ENCODE results near the gene TSPOAP1. TPM values are rescaled to one million over a fixed set of nuclear protein-coding genes. Genes with fewer than 3 reads are reported as not detected.

The TSPOAP1 gene
- polyA plus RNA-seq, 6 donors from 2014 or later = 0.03 to 0.58 (median 0.38) TPM; not detected in 2

DNA sequence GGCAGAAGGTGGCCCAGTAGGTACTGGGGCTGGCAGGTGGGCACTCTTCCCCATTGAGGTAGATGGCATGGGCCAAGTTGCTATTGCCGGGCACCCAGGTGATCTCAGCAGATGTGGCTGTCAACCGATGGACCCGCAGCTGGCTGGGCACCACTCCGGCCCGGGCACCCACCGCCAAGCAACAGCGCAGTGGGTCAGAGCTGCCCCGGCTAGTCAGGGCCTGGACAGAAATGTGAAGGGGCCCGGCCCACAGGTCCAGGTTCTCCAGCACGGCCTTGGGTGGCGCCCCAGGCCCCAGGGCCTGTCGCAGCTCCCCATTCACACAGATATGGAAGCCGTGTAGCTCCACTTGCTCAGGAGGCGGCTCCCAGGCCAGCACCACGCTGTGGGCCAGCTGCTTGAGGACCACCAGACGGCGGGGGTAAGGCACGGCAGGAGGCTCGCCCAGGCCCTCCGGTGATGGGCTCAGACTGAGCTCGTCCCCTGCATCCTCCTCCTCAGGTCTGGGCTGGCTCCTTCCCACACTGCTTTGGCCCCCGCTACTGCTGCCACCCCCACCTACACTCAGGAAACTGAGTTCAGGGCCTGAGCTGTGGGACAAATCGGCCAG, 16.5 kb downstream of the TSPOAP1 start:
- H3K4me1 Mint-ChIP-seq = peaks cover 6 to 10% (median 9%) of the 10 kb centered on the region in 3 donors
- H3K27me3 Mint-ChIP-seq = no peaks in the 10 kb centered on the region
- H3K27ac Mint-ChIP-seq = no peak overlapping the region
- peak overlapping the region in 1 of 8 donors; percentile 57 for H3K4me3 Mint-ChIP-seq
- no peaks in the 10 kb centered on the region for H3K36me3 Mint-ChIP-seq
- H3K9me3 Mint-ChIP-seq = no peaks in the 10 kb centered on the region
- no peak for ATAC-seq (ENCODE audit: low read depth in 2 of 2)
- DNase-seq = no peak

DNA sequence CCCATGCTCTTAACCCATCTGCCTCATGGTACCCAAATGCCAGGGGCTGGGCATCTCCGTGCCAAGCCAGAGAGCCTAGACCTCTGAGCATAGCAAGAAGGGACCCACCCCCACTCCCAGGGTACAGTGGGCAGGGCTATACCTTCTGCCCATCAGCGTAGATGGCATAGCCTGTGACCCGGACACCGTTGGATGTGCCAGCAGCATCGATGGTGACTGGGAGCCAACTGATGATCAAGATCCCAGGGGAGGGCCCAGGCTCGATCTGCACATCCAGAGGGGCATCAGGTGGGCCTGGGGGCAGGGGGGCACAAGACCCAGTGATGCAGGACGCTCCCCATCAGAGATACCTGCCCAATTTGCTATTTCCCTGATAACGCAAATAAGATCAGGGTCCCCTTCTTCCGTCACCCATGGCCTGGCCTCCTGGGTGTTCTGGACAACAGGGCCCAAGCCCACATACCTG, 17.1 kb downstream of the TSPOAP1 start:
- Mint-ChIP-seq H3K27ac (no peak overlapping the region), H3K4me3 (no peak overlapping the region)
- no peak for DNase-seq

DNA sequence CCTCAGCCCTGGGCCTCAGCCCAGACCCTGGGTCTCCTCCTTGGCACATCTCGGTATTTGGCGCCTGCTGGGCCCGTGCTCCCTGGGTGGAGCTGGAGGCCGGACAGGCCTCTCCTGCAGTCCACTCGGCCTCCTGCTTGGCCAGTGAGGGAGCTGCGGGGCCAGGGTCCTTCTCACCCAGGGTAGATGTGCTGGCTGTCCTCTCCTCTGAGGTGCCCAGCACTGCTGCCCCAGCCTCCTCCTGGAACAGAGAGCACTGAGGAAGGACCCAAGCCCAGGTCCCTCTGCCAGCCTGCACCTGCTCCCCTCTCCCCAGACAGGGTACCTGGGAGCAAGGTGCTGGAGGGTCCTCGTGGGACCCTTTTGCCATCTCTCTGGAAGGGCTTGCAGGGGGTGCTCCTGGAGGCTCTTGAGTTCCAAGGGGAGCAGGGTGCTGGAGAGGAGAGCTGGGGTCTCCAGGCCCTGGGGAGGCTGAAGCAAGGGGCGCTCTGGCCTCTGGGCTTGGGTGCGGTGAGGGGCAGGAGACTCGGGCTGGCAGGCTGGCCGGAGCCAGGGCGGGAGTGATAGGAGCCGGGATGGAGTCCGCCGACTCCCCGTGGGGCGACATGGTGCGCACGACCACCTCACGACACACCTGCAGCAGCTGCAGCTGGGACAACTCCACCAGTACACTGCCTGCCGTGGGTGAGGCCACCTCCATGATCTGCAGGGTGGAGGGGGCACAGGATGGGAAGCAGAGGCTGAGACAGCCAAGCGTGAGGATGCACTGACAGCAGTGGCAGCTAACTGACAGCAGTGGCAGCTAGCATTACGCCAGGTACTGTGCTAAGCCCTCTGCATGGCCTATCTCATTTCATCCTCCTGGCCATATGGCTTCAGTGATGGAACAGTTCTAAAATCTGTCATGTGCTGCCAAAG, 17.8 kb downstream of the TSPOAP1 start:
- Mint-ChIP-seq H3K4me3 (no peak overlapping the region), H3K9me3 (no peaks in the 10 kb centered on the region), H3K36me3 (no peaks in the 10 kb centered on the region), H3K4me1 (peaks cover 7 to 9% (median 9%) of the 10 kb centered on the region in 3 donors), H3K27ac (no peak overlapping the region), H3K27me3 (no peaks in the 10 kb centered on the region)
- ATAC-seq (ENCODE audit: low read depth in 2 of 2) (no peak), DNase-seq (no peak)

More for the DNA sequence above, 17.1 kb downstream of the TSPOAP1 start:
- Mint-ChIP-seq H3K36me3 (no peaks in the 10 kb centered on the region), H3K4me1 (peaks cover 7 to 9% (median 9%) of the 10 kb centered on the region in 3 donors), H3K9me3 (no peaks in the 10 kb centered on the region), H3K27me3 (no peaks in the 10 kb centered on the region)
- no peak for ATAC-seq (ENCODE audit: low read depth in 2 of 2)

DNA sequence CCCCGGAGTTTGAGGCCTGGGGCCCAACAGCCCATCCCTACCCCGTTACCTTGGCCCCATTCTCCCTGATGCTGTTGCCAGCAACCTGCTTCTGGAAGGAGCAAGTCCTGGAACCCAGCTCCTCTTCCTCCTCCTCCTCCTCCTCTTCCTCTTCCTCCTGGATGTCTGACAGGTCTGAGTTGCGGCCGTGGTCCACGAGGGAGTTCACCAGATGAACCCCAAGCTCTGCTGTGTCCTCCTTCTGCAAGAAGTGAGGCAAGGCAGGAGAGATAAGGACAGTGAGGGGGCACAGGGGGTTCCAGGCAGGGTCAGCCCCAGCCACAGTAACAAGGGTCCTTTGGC, 18.7 kb downstream of the TSPOAP1 start:
- no peaks in the 10 kb centered on the region for H3K9me3 Mint-ChIP-seq
- DNase-seq (no peak), ATAC-seq (ENCODE audit: low read depth in 2 of 2) (no peak)
- no peaks in the 10 kb centered on the region for H3K36me3 Mint-ChIP-seq
- H3K27ac Mint-ChIP-seq = no peak overlapping the region
- H3K27me3 Mint-ChIP-seq = no peaks in the 10 kb centered on the region
- H3K4me1 Mint-ChIP-seq = peaks cover 7 to 9% (median 9%) of the 10 kb centered on the region in 3 donors
- no peak overlapping the region for H3K4me3 Mint-ChIP-seq

DNA sequence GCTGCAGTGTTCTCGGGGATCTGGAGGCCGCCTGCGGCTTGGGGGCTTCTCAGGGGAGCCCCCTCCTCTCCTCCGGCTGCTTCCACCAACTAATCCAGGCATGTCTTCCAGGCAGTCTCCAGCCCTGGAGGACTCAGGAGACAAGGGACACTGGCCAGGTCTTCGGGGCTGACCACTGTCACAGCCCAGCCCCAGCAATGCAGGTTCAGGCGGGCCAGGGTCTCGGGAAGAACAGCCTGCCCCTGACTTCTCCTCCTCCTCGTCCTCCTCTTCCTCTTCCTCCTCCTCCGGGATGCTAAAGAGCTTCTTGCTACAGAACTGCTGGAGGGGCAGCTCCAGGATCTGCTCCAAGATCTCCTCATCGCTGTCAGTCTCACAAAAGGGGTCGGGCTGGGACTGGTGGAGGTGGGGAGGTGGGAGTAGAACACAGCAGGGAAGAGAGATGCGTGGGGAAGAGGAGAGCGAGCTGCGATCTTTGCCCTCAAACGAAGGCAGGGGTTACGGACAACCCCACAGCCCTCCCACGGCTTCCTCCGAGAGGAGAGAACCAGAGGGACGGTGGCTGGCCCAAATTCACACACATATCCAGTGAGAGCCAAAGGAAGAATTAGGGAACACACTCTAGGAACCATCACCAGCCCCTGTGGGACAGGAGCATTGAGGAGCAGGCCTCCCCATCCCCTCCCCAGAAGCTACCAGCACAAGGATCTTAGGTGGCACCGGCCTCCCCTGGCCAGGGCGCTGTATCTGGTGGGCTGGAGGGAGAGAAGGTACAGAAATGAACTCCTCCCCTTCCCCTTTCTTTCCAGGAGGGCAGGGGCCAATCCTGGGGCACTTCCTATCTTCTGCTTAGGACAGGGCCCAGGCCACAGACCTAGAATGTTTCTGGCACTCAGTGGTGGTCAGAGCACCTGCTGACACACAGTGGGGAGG, 19.3 kb downstream of the TSPOAP1 start:
- H3K4me3 Mint-ChIP-seq = peak overlapping the region in 1 of 8 donors; percentile 47
- no peak for ATAC-seq (ENCODE audit: low read depth in 2 of 2)
- peaks cover 10% of the 10 kb centered on the region in 3 donors for H3K4me1 Mint-ChIP-seq
- DNase-seq = no peak
- H3K9me3 Mint-ChIP-seq = no peaks in the 10 kb centered on the region
- H3K27me3 Mint-ChIP-seq = no peaks in the 10 kb centered on the region
- no peaks in the 10 kb centered on the region for H3K36me3 Mint-ChIP-seq
- H3K27ac Mint-ChIP-seq = peak overlapping the region in 1 of 6 donors; percentile 76

DNA sequence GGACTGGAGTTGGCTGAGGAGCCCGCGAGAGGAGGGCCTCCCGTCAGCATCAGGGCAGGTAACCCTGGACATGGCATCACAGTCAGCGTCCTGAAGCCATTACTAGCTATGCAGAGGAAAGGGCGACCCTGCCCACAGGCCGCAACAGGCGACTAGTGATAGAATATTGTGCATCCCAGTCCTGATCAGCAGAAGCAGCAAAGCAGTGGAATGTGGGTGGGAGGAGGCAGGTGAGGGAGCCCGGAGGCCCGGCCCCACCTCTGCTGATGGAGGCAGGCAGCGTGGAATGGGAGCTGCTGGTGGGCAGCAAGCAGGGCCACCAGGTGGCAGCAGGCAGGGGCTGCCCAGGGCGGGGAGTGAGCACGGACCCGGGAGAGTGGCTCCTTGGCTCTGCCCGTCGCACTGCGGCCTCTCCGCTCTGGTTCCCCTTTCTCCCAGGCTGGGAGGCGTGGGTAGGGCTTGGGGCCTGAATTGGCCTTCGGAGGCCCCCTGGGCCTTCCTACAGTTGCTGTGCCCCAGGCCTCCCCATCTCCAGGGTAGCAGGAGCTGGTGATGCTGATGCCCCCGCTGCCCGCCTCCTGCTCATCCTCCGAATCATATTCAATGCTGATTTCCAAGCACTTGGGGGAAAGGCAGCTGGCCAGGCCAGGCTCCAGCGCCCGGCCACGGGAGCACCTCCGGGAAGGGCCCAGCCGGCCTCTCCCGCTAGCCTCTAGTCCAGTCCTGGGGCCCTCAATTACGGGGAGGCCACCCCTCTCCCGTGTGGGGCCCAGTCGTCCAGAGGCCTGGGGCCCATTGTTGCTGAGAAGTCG, 20.2 kb downstream of the TSPOAP1 start:
- Mint-ChIP-seq H3K4me1 (peaks cover 9 to 14% (median 10%) of the 10 kb centered on the region in 3 donors), H3K27me3 (no peaks in the 10 kb centered on the region), H3K4me3 (no peak overlapping the region), H3K36me3 (no peaks in the 10 kb centered on the region), H3K27ac (no peak overlapping the region), H3K9me3 (no peaks in the 10 kb centered on the region)
- ATAC-seq (ENCODE audit: low read depth in 2 of 2) (no peak), DNase-seq (no peak)

DNA sequence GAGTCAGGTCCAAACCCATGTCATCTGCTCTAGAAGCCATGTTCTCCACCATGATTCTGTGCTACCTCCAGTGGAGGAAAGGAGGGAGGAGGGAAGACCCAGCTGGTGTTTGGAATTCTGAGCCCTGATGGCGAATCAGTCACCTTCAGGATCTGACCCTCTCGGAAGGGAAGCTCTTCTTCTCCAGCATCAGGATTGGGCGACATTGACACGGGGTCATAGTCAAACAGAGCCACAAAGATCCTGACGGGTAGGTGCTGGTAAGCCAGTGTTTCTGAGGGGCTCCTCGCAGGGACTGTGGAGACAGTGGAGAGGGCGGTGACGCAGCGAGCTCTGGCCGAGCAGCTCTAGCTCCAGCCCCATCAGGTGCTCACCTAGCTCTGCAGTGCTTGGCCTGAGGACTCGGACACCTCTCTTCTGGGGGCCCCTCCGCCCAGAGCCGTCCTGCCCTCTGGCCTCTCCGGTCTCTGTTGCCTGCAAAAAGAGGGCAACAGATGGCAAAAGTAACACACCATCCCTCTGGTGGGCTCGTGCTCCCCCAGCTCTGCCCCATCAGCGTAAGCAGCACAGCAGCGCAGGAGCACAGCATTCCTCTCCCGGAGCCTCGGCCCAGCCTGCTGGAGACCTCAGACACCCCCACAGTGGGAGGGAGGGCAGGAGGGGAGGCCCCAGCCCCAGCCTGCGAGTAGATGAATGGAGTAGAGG, 21.0 kb downstream of the TSPOAP1 start:
- ATAC-seq (ENCODE audit: low read depth in 2 of 2) (no peak), DNase-seq (no peak)
- Mint-ChIP-seq H3K4me1 (peaks cover 11 to 16% (median 15%) of the 10 kb centered on the region in 3 donors), H3K9me3 (no peaks in the 10 kb centered on the region), H3K4me3 (no peak overlapping the region), H3K27me3 (no peaks in the 10 kb centered on the region), H3K27ac (peak overlapping the region in 1 of 6 donors; percentile 78), H3K36me3 (no peaks in the 10 kb centered on the region)

DNA sequence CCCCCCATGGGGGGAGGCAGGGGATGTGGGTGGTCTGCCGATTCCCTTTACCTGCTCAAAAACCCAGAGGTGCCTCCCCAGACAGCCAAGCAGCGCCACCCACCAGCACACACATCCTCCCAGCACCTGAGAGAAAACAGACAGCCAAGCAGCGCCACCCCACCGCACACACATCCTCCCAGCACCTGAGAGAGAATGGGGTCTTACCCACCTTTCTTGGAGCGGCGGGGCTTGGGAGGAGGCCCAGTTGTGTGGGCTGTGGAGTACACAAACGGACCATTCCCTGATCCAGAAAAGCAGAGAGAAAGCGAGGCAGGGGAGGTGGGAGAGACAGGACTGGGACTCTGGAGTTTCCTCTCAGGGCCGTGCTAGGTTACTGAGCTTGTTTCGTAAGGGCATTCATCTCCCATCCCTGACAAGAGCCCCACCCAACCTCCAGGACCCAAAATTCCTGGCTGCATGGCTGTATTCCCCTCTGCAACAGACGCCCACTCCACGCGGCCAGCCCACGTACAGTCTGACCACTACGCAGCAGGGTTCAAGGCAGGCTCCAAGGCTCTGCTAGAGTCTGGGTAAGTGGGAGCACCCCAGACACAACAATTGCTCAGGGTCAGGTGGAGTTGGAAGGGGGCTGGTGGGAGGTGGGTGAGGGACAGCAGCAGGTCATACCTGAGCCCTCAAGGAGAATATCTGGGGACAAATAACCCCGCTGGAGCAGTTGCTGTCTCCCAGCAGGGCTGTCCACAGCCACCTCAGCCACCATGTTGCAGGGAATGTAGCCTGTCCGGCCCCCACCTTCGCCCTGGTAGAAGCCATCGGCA, 22.3 kb downstream of the TSPOAP1 start:
- ATAC-seq (ENCODE audit: low read depth in 2 of 2) (no peak), DNase-seq (no peak)
- Mint-ChIP-seq H3K4me3 (no peak overlapping the region), H3K27ac (peak overlapping the region in 1 of 6 donors; percentile 72), H3K4me1 (peaks cover 15 to 20% (median 16%) of the 10 kb centered on the region in 3 donors), H3K36me3 (no peaks in the 10 kb centered on the region), H3K27me3 (no peaks in the 10 kb centered on the region), H3K9me3 (no peaks in the 10 kb centered on the region)

DNA sequence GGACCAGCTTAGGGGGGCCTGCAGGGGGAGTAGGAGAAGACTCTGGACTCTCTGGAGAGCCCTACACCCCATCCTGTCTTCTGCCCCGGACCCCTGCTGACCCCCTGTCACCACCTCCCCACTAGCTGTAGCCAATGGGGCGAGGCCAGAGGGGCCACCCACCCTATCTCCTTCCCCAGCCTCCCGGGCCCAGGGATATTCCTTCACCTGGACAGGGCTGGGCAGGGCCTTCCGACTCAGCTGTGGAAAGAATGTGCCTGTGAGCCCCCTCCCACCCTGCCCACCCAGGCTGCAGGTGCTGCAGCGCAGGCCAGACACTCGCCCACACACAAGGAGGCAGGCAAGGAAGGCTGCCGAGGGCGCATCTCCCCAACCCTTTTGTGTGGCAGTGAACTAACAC, 23.0 kb downstream of the TSPOAP1 start:
- no peaks in the 10 kb centered on the region for H3K36me3 Mint-ChIP-seq
- DNase-seq (no peak), ATAC-seq (ENCODE audit: low read depth in 2 of 2) (no peak)
- H3K4me1 Mint-ChIP-seq = peaks cover 15 to 20% (median 16%) of the 10 kb centered on the region in 3 donors
- no peaks in the 10 kb centered on the region for H3K27me3 Mint-ChIP-seq
- no peak overlapping the region for H3K4me3 Mint-ChIP-seq
- no peaks in the 10 kb centered on the region for H3K9me3 Mint-ChIP-seq
- H3K27ac Mint-ChIP-seq = no peak overlapping the region

DNA sequence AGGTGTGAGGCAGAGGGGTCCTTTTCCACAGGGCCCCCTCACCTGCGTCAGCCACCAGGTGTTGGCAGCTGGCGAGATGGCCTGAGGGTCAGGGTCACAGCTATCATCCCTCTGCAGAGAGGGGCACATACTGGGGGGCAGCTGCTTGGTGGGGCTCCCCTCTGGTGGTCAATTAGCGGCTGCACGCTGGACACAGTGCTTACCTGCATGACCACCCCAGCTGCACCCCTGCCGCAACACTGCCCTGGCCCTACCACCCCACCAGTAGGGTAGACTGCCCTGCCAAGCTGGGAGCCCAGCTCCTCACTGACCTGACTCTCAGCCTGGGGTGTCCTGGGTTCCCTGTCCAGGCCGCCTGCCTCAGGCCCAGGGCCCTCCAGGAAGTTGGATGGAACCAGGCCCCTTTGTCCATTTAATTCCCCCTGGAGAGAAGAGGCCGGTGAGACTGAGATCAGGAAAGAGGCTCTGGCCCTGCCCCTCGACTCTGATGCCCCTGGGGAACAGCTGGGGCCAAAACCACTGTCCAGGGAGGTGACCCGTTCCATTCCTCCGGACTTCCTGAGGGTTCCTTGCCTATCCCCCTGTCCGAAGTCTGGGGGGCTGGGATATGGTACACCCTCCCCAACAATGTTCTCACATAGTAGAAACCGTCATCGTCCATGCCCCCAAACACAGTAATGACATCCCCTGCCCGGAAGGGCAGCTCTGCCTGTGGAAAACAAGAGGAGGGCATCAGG, 23.7 kb downstream of the TSPOAP1 start:
- no peak overlapping the region for H3K27ac Mint-ChIP-seq
- no peaks in the 10 kb centered on the region for H3K9me3 Mint-ChIP-seq
- H3K4me3 Mint-ChIP-seq = no peak overlapping the region
- ATAC-seq (ENCODE audit: low read depth in 2 of 2) = peak in 1 of 2 donors; percentile 8
- H3K4me1 Mint-ChIP-seq = peaks cover 15 to 17% (median 16%) of the 10 kb centered on the region in 3 donors
- no peaks in the 10 kb centered on the region for H3K27me3 Mint-ChIP-seq
- H3K36me3 Mint-ChIP-seq = no peaks in the 10 kb centered on the region
- DNase-seq = no peak

Data from naive B cell (primary cell).